GM12891 (cell line): Measurements from ENCODE around the gene SULF2.

Source experiments
- POLR2A ChIP-seq: IDR thresholded peaks from 2 replicates; pipeline ENCODE4 v1.6.1; 2011; ENCODE audit warnings: low read depth, low read length, control low read depth
- TAF1 ChIP-seq: IDR thresholded peaks from 2 replicates; pipeline ENCODE4 v1.6.1; 2011; ENCODE audit warnings: low read depth, low read length, control low read depth

- no peak for TF ChIP-seq POLR2A
- TF ChIP-seq TAF1, result no peak
Measured at GRCh38 chr20:47618479-47618878, 166.8 kb downstream of the SULF2 start.
